Neutrophil (primary cell): Measurements from ENCODE around the gene C2orf78.

Experiments used
- H3K27ac ChIP-seq: fragments of 200-600 bp; sonication (generic); 2 replicates; pipeline ENCODE4 v1.5.1; 2016; ENCODE audit warnings: mild to moderate bottlenecking, moderate library complexity
- H3K27me3 ChIP-seq: fragments of 200-600 bp; sonication (generic); 2 replicates; pipeline ENCODE4 v1.6.0; 2016; ENCODE audit warnings: mild to moderate bottlenecking
- H3K36me3 ChIP-seq: fragments of 200-600 bp; sonication (generic); 2 replicates; pipeline ENCODE4 v1.5.1; 2017
- H3K4me1 ChIP-seq, 2 experiments: fragments of 200-600 bp in 1 of 2; sonication (generic) in 1 of 2; 1 replicate in 1 of 2; 2 replicates in 1 of 2; pipeline versions ENCODE4 v1.5.1 to v1.6.1; 2013 to 2016; ENCODE audit warnings: low read depth in 1 of 2, low read length in 1 of 2, mild to moderate bottlenecking in 1 of 2, moderate library complexity in 1 of 2; ENCODE audit not compliant: control insufficient read depth in 1 of 2, insufficient read depth in 1 of 2
- H3K4me3 ChIP-seq, 2 experiments: fragments of 200-600 bp in 1 of 2; sonication (generic) in 1 of 2; 1 replicate in 1 of 2; 2 replicates in 1 of 2; pipeline ENCODE4 v1.5.1; 2013 to 2016; ENCODE audit warnings: low read depth in 1 of 2, low read length in 1 of 2, mild to moderate bottlenecking in 1 of 2, moderate library complexity in 1 of 2
- H3K9me3 ChIP-seq: fragments of 200-600 bp; sonication (generic); 2 replicates; pipeline ENCODE4 v1.5.1; 2016
- TF ChIP-seq, protein P1 (sequence below): fragments of 200-600 bp; sonication (generic); IDR thresholded peaks from 2 replicates; pipeline ENCODE4 v1.5.1; 2016; ENCODE audit warnings: antibody characterized with exemption

Gene C2orf78

GRCh38 chr2:73822991-73823390, 39.0 kb downstream of the C2orf78 start:
- Histone ChIP-seq H3K27me3 (peaks cover 4% of the 10 kb centered on the region), H3K9me3 (no peaks in the 10 kb centered on the region), H3K4me3 (no peak overlapping the region), H3K27ac (no peak overlapping the region), H3K36me3 (no peaks in the 10 kb centered on the region), H3K4me1 (peaks cover under 1 to 1% of the 10 kb centered on the region in 2 experiments)
- TF ChIP-seq, protein P1, sequence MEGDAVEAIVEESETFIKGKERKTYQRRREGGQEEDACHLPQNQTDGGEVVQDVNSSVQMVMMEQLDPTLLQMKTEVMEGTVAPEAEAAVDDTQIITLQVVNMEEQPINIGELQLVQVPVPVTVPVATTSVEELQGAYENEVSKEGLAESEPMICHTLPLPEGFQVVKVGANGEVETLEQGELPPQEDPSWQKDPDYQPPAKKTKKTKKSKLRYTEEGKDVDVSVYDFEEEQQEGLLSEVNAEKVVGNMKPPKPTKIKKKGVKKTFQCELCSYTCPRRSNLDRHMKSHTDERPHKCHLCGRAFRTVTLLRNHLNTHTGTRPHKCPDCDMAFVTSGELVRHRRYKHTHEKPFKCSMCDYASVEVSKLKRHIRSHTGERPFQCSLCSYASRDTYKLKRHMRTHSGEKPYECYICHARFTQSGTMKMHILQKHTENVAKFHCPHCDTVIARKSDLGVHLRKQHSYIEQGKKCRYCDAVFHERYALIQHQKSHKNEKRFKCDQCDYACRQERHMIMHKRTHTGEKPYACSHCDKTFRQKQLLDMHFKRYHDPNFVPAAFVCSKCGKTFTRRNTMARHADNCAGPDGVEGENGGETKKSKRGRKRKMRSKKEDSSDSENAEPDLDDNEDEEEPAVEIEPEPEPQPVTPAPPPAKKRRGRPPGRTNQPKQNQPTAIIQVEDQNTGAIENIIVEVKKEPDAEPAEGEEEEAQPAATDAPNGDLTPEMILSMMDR, result no peak

DNA sequence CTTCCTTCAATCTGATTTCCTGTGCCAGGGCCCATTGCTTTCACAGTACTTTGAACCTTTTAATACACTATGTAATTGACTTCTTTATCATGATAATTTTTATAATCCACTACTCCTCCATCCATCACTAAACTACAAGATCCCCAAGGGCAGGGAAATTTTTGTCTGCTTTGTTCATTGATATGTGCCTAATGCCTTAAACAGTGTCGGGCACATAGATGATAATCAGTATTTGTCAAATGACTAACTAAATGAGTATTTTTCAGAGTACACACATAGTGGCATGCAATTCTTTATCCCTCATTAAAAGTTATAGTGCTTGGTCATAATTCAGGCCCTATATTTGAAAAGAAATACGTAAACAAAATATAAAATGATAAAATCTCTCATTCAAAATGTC, 39.4 kb downstream of the C2orf78 start:
- H3K27me3 ChIP-seq, result peaks cover 4% of the 10 kb centered on the region
- TF ChIP-seq, protein P1, result no peak

GRCh38 chr2:73823916-73824523, 40.0 kb downstream of the C2orf78 start:
- H3K4me3 ChIP-seq, result no peak overlapping the region
- H3K27ac ChIP-seq, result no peak overlapping the region
- no peaks in the 10 kb centered on the region for H3K36me3 ChIP-seq
- peaks cover 8 to 9% of the 10 kb centered on the region in 2 experiments for H3K4me1 ChIP-seq
- TF ChIP-seq, protein P1, result peak; percentile 76
- H3K9me3 ChIP-seq, result no peaks in the 10 kb centered on the region
- peaks cover 4% of the 10 kb centered on the region for H3K27me3 ChIP-seq

More for the DNA sequence above, 39.4 kb downstream of the C2orf78 start:
- H3K36me3 ChIP-seq, result no peaks in the 10 kb centered on the region
- no peak overlapping the region for H3K27ac ChIP-seq
- H3K4me3 ChIP-seq, result no peak overlapping the region
- H3K4me1 ChIP-seq, result peaks cover 5 to 6% of the 10 kb centered on the region in 2 experiments
- H3K9me3 ChIP-seq, result no peaks in the 10 kb centered on the region

DNA sequence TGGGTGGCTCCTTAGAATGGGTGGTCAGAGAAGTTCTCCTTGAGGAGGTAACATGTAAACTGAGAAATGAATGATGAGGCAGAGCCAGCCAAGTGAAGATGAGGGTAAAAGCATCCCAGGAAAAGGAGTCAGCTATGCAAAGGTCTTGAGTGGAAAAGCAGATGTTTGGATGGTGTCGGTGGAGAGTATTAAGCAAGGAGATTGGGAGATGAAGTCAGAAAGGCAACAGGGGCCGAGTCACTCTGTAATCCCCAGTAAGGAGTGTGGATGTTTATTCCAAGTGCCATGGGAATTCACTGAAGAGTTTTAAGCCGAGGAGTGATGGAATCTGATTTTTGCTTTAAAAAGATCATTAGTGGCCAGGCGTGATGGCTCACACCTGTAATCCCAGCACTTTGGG, 41.4 kb downstream of the C2orf78 start:
- TF ChIP-seq, protein P1, result no peak
- H3K27me3 ChIP-seq, result peaks cover 4% of the 10 kb centered on the region
- H3K4me1 ChIP-seq, result peaks cover 21 to 23% of the 10 kb centered on the region in 2 experiments
- no peaks in the 10 kb centered on the region for H3K36me3 ChIP-seq
- no peaks in the 10 kb centered on the region for H3K9me3 ChIP-seq
- no peak overlapping the region for H3K27ac ChIP-seq
- no peak overlapping the region for H3K4me3 ChIP-seq

- no peak overlapping the region for H3K4me3 ChIP-seq
- no peaks in the 10 kb centered on the region for H3K36me3 ChIP-seq
- TF ChIP-seq, protein P1, result no peak
- no peaks in the 10 kb centered on the region for H3K9me3 ChIP-seq
- peaks cover 24 to 27% of the 10 kb centered on the region in 2 experiments for H3K4me1 ChIP-seq
- no peaks in the 10 kb centered on the region for H3K27me3 ChIP-seq
- no peak overlapping the region for H3K27ac ChIP-seq
Measured at GRCh38 chr2:73827018-73827417, 43.0 kb downstream of the C2orf78 start.
